ENCODE data around the gene SMYD3. TPM values are rescaled to one million over a fixed set of nuclear protein-coding genes. Genes with fewer than 3 reads are reported as not detected.
"Not testable (repeated sequence)": the region's sequence is repeated elsewhere in the genome, so short reads cannot be mapped to it uniquely, and the experiment has no call there.

Gene SMYD3
- total and polyA plus RNA-seq, 2 of the 4 experiments (the other 2 are of a cell fraction), result 26.5 to 37.6 TPM

DNA sequence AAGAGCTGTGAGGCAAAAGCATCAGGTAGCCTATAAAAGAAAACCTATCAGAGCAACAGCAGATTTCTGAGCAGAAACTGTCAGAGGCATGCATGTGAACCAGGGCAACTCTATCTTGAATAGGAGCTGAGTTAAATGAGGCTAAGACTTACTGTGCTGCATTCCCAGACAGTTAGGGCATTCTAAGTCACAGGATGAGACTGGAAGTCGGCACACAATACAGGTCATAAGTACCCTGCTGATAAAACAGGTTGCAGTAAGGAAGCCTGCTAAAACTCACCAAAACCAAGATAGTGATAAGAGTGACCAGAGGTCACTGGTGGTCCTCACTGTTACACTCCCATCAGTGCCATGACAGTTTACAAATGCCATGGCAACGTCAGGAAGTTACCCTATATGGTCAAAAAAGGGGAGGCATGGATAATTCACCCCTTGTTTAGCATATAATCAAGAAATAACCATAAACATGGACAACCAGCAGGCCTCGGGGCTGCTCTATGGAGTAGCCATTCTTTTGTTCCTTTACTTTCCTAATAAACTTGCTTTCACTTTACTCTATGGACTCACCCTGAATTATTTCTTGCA, 150.0 kb downstream of the SMYD3 start:
- CTCF ChIA-PET, result interaction anchor here (1.2 kb wide), 1 partner anchor 19 kb away, joined by 3 read pairs; no protein-coding TSS in a partner anchor
- H3K9me3 ChIP-seq (ENCODE audit: control insufficient read depth, insufficient read depth, low read length); H3K4ac ChIP-seq (ENCODE audit: low read depth, low read length); H2BK15ac ChIP-seq (ENCODE audit: low read depth, low read length); H2AFZ ChIP-seq (replicated peaks; ENCODE audit: low read length, poor library complexity); BruUV-seq (replicated peaks); dilution Hi-C loops (cut with HindIII; ENCODE audit: low sequenced_read_pairs, unreplicated experiment); H3K4me1 ChIP-seq (ENCODE audit: control insufficient read depth, insufficient read depth, low read length); intact Hi-C loops (cut with micrococcal nuclease); H4K5ac ChIP-seq (ENCODE audit: low read depth, low read length); H3K14ac ChIP-seq (replicated peaks; ENCODE audit: low read depth, low read length); H3K4me3 ChIP-seq (ENCODE audit: insufficient read depth, low read depth, low read length); H3K27ac ChIP-seq (ENCODE audit: insufficient read depth, low read length); H2AK5ac ChIP-seq (ENCODE audit: low read depth, low read length); H3K27me3 ChIP-seq (ENCODE audit: control insufficient read depth, insufficient read depth, low read length); H3K36me3 ChIP-seq (ENCODE audit: control insufficient read depth, insufficient read depth, low read length); H2BK5ac ChIP-seq (ENCODE audit: low read depth, low read length, poor library complexity, severe bottlenecking); H3K9ac ChIP-seq (ENCODE audit: low read depth, low read length); H3K9me1 ChIP-seq (ENCODE audit: insufficient read depth, low read length); ATAC-seq (ENCODE audit: low read depth); H3K4me2 ChIP-seq (ENCODE audit: low read depth, low read length); H3K18ac ChIP-seq (ENCODE audit: low read depth, low read length); in situ Hi-C loops (cut with MboI; ENCODE audit: low sequenced_read_pairs); H4K20me1 ChIP-seq (ENCODE audit: insufficient read depth, low read length); H2AK9ac ChIP-seq (replicated peaks; ENCODE audit: low read depth, low read length, poor library complexity); H3K23ac ChIP-seq (ENCODE audit: low read depth, low read length); H2BK120ac ChIP-seq (ENCODE audit: low read depth, low read length); H4K8ac ChIP-seq (ENCODE audit: low read depth in 2 of 2, low read length in 2 of 2); H2BK20ac ChIP-seq (ENCODE audit: low read depth, low read length); H4K91ac ChIP-seq (ENCODE audit: insufficient read depth, low read depth, low read length); H3K56ac ChIP-seq (ENCODE audit: extremely low read depth, insufficient read depth, low read length): not testable (repeated sequence)
- POLR2A ChIA-PET (ENCODE audit: unreplicated experiment), result interaction anchor here (0.6 kb wide), 1 partner anchor 1628 kb away, joined by 4 read pairs; no protein-coding TSS in a partner anchor
- no CpG with 5 or more reads among the region's 3 CpGs for WGBS, 2 experiments (ENCODE audit: extremely low coverage in 2 of 2, insufficient read length in 1 of 2)
- H3K79me1 ChIP-seq (ENCODE audit: low read depth in 1 of 2, low read length in 2 of 2), result peaks cover 0 to 12% of the 10 kb centered on the region in 2 experiments; a peak in 2 of 4 replicates
- DNase-seq, result peak; percentile 62
